Prostate gland (tissue), 2 donors: ENCODE measurements around the gene FFAR2.

ENCODE experiments used
- CTCF ChIP-seq, 4 experiments: fragments of 200-600 bp in 2 of 4; fragments of 450-650 bp in 2 of 4; sonication (generic) in 2 of 4; IDR thresholded peaks; 1 replicate in 3 of 4; 2 replicates in 1 of 4; pipeline ENCODE4 v1.5.1; 2016 to 2019; ENCODE audit warnings: antibody characterized with exemption in 4 of 4, mild to moderate bottlenecking in 2 of 4, moderate library complexity in 2 of 4
- POLR2AphosphoS5 ChIP-seq: sonication (generic); formaldehyde crosslinking; IDR thresholded peaks from one replicate; pipeline ENCODE4 v1.6.1; 2017; ENCODE audit warnings: antibody characterized with exemption

- TF ChIP-seq CTCF (IDR thresholded peaks at IDR 0.05) (no peak), POLR2AphosphoS5 (no peak)
Observed at GRCh38 chr19:35447606-35448469, at the start of gene FFAR2.
